Activated naive CD4-positive, alpha-beta T cell (primary cell): ENCODE data around the gene MRPL54.

Source experiments
- DNase-seq, 4 experiments: peaks; one replicate each; lab custom pipeline; 2025; lab: John Stamatoyannopoulos, UW

The MRPL54 gene

GRCh38 chr19:3770136-3770999 is 7.9 kb downstream of the MRPL54 start:
- no peak for DNase-seq

- DNase-seq = no peak
Measured at GRCh38 chr19:3771000-3771905, 8.8 kb downstream of the MRPL54 start.

- no peak for DNase-seq
Measured at GRCh38 chr19:3771906-3772455, 9.5 kb downstream of the MRPL54 start, which contains the start of gene RAX2. RAX2 (minus strand) TSS chr19:3772228; CDS start chr19:3771742, 486 bp downstream.

- no peak for DNase-seq
Measured at GRCh38 chr19:3773814-3774515, 11.5 kb downstream of the MRPL54 start.

- DNase-seq = no peak
Measured at GRCh38 chr19:3774621-3775373, 12.3 kb downstream of the MRPL54 start.

GRCh38 chr19:3775374-3775711 is 12.9 kb downstream of the MRPL54 start:
- no peak for DNase-seq

GRCh38 chr19:3775831-3776230 is 13.3 kb downstream of the MRPL54 start:
- DNase-seq = no peak

GRCh38 chr19:3776479-3777040 is 14.1 kb downstream of the MRPL54 start:
- no peak for DNase-seq

GRCh38 chr19:3778104-3778867 is 15.8 kb downstream of the MRPL54 start:
- DNase-seq = no peak

GRCh38 chr19:3778899-3779723 is 16.6 kb downstream of the MRPL54 start:
- no peak for DNase-seq

GRCh38 chr19:3780786-3781304 is 18.4 kb downstream of the MRPL54 start:
- DNase-seq = no peak

- no peak for DNase-seq
Measured at GRCh38 chr19:3781603-3782002, 19.1 kb downstream of the MRPL54 start.

GRCh38 chr19:3782330-3782729 is 19.8 kb downstream of the MRPL54 start:
- DNase-seq = no peak

- DNase-seq = no peak
Measured at GRCh38 chr19:3782903-3783302, 20.4 kb downstream of the MRPL54 start.

- peak in 1 of 4 experiments; percentile 13 for DNase-seq
Measured at GRCh38 chr19:3783660-3784584, 21.4 kb downstream of the MRPL54 start.

GRCh38 chr19:3784607-3785450 is 22.3 kb downstream of the MRPL54 start:
- no peak for DNase-seq

- DNase-seq = no peak
Measured at GRCh38 chr19:3785451-3785937, 23.0 kb downstream of the MRPL54 start.
